ENCODE data around the gene SOX11. TPM values are rescaled to one million over a fixed set of nuclear protein-coding genes. Genes with fewer than 3 reads are reported as not detected.

The SOX11 gene
- total RNA-seq, 1 experiment from 2014 or later: not detected

- Histone ChIP-seq H2AFZ (ENCODE audit: low read length) (no peak overlapping the region), H3K9me2 (replicated peaks; ENCODE audit: insufficient read depth, low read length) (no peaks in the 10 kb centered on the region), H3K9me3 (ENCODE audit: low read length) (no peaks in the 10 kb centered on the region), H3K4me3 (ENCODE audit: low read length) (no peak overlapping the region), H3K27ac (ENCODE audit: low read length) (no peak overlapping the region), H3K9ac (ENCODE audit: low read length) (no peak overlapping the region), H3K27me3 (ENCODE audit: low read length) (no peaks in the 10 kb centered on the region), H3K79me2 (ENCODE audit: low read length) (no peaks in the 10 kb centered on the region), H3K4me1 (ENCODE audit: low read length) (peaks cover 5% of the 10 kb centered on the region; the same call in 1 of the 2 replicates), H3K36me3 (ENCODE audit: insufficient read depth, low read length) (no peaks in the 10 kb centered on the region), H4K20me1 (ENCODE audit: insufficient read depth, low read depth, low read length) (no peaks in the 10 kb centered on the region), H3K4me2 (ENCODE audit: low read depth, low read length, poor library complexity, severe bottlenecking) (no peak overlapping the region)
- DNase-seq: no peak
Measured at GRCh38 chr2:5734859-5735520, 42.8 kb downstream of the SOX11 start.

DNA sequence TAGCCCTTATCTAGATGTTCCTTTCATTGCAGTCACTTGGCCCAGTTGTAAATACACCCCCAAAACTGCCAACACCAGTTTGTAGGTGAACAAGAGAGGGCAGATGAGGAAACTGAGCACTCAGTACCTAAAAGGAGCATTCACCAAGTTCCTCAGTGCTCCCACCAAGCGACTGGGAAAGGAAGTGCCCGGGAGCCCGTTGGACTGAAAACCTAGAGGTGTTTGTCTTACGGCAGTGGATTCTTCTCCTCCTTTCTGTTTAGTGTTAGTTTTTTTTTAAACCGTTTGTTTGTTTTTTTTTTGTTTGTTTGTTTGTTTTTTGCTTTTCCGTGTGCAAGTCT lies 43.3 kb downstream of the SOX11 start:
- no peak overlapping the region for H3K4me3 ChIP-seq (ENCODE audit: low read length)
- H3K27me3 ChIP-seq (ENCODE audit: low read length): no peaks in the 10 kb centered on the region
- H3K4me2 ChIP-seq (ENCODE audit: low read depth, low read length, poor library complexity, severe bottlenecking): no peak overlapping the region
- H3K4me1 ChIP-seq (ENCODE audit: low read length): peaks cover 5% of the 10 kb centered on the region; the same call in 1 of the 2 replicates
- no peaks in the 10 kb centered on the region for H3K79me2 ChIP-seq (ENCODE audit: low read length)
- DNase-seq: no peak
- no peaks in the 10 kb centered on the region for H3K9me2 ChIP-seq (replicated peaks; ENCODE audit: insufficient read depth, low read length)
- no peak overlapping the region for H3K9ac ChIP-seq (ENCODE audit: low read length)
- H2AFZ ChIP-seq (ENCODE audit: low read length): no peak overlapping the region
- H3K36me3 ChIP-seq (ENCODE audit: insufficient read depth, low read length): no peaks in the 10 kb centered on the region
- H3K27ac ChIP-seq (ENCODE audit: low read length): no peak overlapping the region
- no peaks in the 10 kb centered on the region for H3K9me3 ChIP-seq (ENCODE audit: low read length)
- no peaks in the 10 kb centered on the region for H4K20me1 ChIP-seq (ENCODE audit: insufficient read depth, low read depth, low read length)

DNA sequence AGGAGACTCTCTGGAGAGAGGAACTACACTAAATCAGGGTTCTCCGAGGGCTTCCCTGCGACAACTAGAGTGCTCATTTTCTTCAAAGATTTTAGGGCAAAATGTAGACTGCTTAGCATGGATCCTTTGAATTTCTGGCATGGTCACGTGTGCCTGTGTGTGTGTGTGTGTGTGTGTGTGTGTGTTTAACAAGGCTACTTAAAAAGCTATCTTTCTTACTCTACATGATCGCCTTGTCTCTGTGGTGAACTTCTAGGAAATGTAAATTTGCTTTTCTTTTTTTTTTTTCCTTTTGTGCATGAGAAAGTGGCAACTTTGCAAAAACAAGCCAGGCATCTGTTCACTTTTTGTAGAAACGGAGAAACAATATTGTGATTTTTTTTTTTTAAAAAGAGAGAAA lies 43.9 kb downstream of the SOX11 start:
- no peak overlapping the region for H2AFZ ChIP-seq (ENCODE audit: low read length)
- H3K79me2 ChIP-seq (ENCODE audit: low read length): no peaks in the 10 kb centered on the region
- H3K9ac ChIP-seq (ENCODE audit: low read length): no peak overlapping the region
- H3K4me2 ChIP-seq (ENCODE audit: low read depth, low read length, poor library complexity, severe bottlenecking): no peak overlapping the region
- no peaks in the 10 kb centered on the region for H3K36me3 ChIP-seq (ENCODE audit: insufficient read depth, low read length)
- no peaks in the 10 kb centered on the region for H3K9me2 ChIP-seq (replicated peaks; ENCODE audit: insufficient read depth, low read length)
- H3K27ac ChIP-seq (ENCODE audit: low read length): no peak overlapping the region
- no peaks in the 10 kb centered on the region for H3K9me3 ChIP-seq (ENCODE audit: low read length)
- no peak overlapping the region for H3K4me3 ChIP-seq (ENCODE audit: low read length)
- H3K4me1 ChIP-seq (ENCODE audit: low read length): peaks cover 5% of the 10 kb centered on the region; the same call in 1 of the 2 replicates
- DNase-seq: peak; percentile 42
- no peaks in the 10 kb centered on the region for H4K20me1 ChIP-seq (ENCODE audit: insufficient read depth, low read depth, low read length)
- H3K27me3 ChIP-seq (ENCODE audit: low read length): no peaks in the 10 kb centered on the region

GRCh38 chr2:5736886-5737285 lies 44.7 kb downstream of the SOX11 start:
- H3K4me3 ChIP-seq (ENCODE audit: low read length): no peak overlapping the region
- no peaks in the 10 kb centered on the region for H3K9me3 ChIP-seq (ENCODE audit: low read length)
- H3K4me1 ChIP-seq (ENCODE audit: low read length): peaks cover 5% of the 10 kb centered on the region; the same call in 1 of the 2 replicates
- H2AFZ ChIP-seq (ENCODE audit: low read length): no peak overlapping the region
- no peaks in the 10 kb centered on the region for H3K27me3 ChIP-seq (ENCODE audit: low read length)
- H3K9ac ChIP-seq (ENCODE audit: low read length): no peak overlapping the region
- no peak overlapping the region for H3K4me2 ChIP-seq (ENCODE audit: low read depth, low read length, poor library complexity, severe bottlenecking)
- no peaks in the 10 kb centered on the region for H4K20me1 ChIP-seq (ENCODE audit: insufficient read depth, low read depth, low read length)
- no peaks in the 10 kb centered on the region for H3K36me3 ChIP-seq (ENCODE audit: insufficient read depth, low read length)
- no peaks in the 10 kb centered on the region for H3K9me2 ChIP-seq (replicated peaks; ENCODE audit: insufficient read depth, low read length)
- H3K79me2 ChIP-seq (ENCODE audit: low read length): no peaks in the 10 kb centered on the region
- no peak overlapping the region for H3K27ac ChIP-seq (ENCODE audit: low read length)
- no peak for DNase-seq

DNA sequence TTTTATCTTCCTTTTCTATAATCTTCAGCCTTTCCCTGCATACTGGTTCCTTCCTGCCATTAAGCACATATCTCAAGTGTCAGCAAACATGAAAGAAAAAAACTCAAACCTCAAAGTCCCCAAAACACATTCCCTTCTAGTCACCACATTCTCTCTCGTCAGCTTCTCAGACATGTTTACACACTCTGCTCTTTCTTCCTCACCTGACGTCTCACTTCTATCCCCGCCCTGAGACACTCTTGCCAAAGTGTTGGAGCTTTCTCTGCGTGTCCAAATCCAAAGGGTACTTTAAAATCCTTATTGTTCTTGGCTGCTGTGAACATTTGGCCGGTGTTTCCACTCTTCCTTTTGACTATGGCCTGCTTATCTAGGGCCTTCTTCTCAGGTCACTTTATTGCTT lies 47.9 kb downstream of the SOX11 start:
- no peaks in the 10 kb centered on the region for H3K9me2 ChIP-seq (replicated peaks; ENCODE audit: insufficient read depth, low read length)
- no peak overlapping the region for H3K9ac ChIP-seq (ENCODE audit: low read length)
- H3K4me3 ChIP-seq (ENCODE audit: low read length): no peak overlapping the region
- no peaks in the 10 kb centered on the region for H3K9me3 ChIP-seq (ENCODE audit: low read length)
- H3K27me3 ChIP-seq (ENCODE audit: low read length): no peaks in the 10 kb centered on the region
- DNase-seq: no peak
- H3K27ac ChIP-seq (ENCODE audit: low read length): no peak overlapping the region
- no peaks in the 10 kb centered on the region for H4K20me1 ChIP-seq (ENCODE audit: insufficient read depth, low read depth, low read length)
- no peak overlapping the region for H2AFZ ChIP-seq (ENCODE audit: low read length)
- H3K4me2 ChIP-seq (ENCODE audit: low read depth, low read length, poor library complexity, severe bottlenecking): no peak overlapping the region
- H3K79me2 ChIP-seq (ENCODE audit: low read length): no peaks in the 10 kb centered on the region
- no peaks in the 10 kb centered on the region for H3K36me3 ChIP-seq (ENCODE audit: insufficient read depth, low read length)
- peaks cover 12% of the 10 kb centered on the region for H3K4me1 ChIP-seq (ENCODE audit: low read length)

GRCh38 chr2:5740817-5741216 lies 48.6 kb downstream of the SOX11 start:
- Histone ChIP-seq H3K4me3 (ENCODE audit: low read length) (no peak overlapping the region), H2AFZ (ENCODE audit: low read length) (no peak overlapping the region), H3K9me2 (replicated peaks; ENCODE audit: insufficient read depth, low read length) (no peaks in the 10 kb centered on the region), H3K36me3 (ENCODE audit: insufficient read depth, low read length) (no peaks in the 10 kb centered on the region), H3K4me1 (ENCODE audit: low read length) (peaks cover 12% of the 10 kb centered on the region), H4K20me1 (ENCODE audit: insufficient read depth, low read depth, low read length) (no peaks in the 10 kb centered on the region), H3K4me2 (ENCODE audit: low read depth, low read length, poor library complexity, severe bottlenecking) (no peak overlapping the region), H3K79me2 (ENCODE audit: low read length) (no peaks in the 10 kb centered on the region), H3K27me3 (ENCODE audit: low read length) (no peaks in the 10 kb centered on the region), H3K9me3 (ENCODE audit: low read length) (no peaks in the 10 kb centered on the region), H3K27ac (ENCODE audit: low read length) (no peak overlapping the region), H3K9ac (ENCODE audit: low read length) (no peak overlapping the region)
- no peak for DNase-seq

- Histone ChIP-seq H3K27ac (ENCODE audit: low read length) (no peak overlapping the region), H3K9me2 (replicated peaks; ENCODE audit: insufficient read depth, low read length) (no peaks in the 10 kb centered on the region), H3K79me2 (ENCODE audit: low read length) (no peaks in the 10 kb centered on the region), H2AFZ (ENCODE audit: low read length) (no peak overlapping the region), H3K27me3 (ENCODE audit: low read length) (no peaks in the 10 kb centered on the region), H3K9me3 (ENCODE audit: low read length) (no peaks in the 10 kb centered on the region), H3K36me3 (ENCODE audit: insufficient read depth, low read length) (no peaks in the 10 kb centered on the region), H3K4me3 (ENCODE audit: low read length) (no peak overlapping the region), H3K4me1 (ENCODE audit: low read length) (peaks cover 12% of the 10 kb centered on the region), H3K4me2 (ENCODE audit: low read depth, low read length, poor library complexity, severe bottlenecking) (no peak overlapping the region), H3K9ac (ENCODE audit: low read length) (no peak overlapping the region), H4K20me1 (ENCODE audit: insufficient read depth, low read depth, low read length) (no peaks in the 10 kb centered on the region)
- no peak for DNase-seq
Measured at GRCh38 chr2:5741242-5741641, 49.1 kb downstream of the SOX11 start.

DNA sequence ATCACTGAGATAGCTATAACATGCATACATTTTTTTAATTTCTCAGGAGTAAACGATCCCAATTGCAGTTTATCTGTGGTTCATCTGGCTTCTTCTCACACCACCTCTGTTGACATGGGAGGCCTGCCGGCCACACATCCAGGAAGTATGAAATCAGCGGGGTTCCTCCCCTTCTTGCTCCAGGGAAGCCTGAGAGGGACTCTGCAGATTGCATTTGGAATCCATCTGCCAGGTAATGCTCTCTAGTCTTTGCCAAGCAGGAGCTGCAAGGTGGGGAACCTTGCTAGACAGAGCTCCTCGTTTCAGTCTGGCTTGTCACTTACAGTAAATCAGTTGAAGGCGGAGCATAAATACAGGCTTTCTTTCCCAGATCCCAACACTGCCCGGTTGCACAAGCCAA lies 49.9 kb downstream of the SOX11 start:
- no peaks in the 10 kb centered on the region for H3K9me2 ChIP-seq (replicated peaks; ENCODE audit: insufficient read depth, low read length)
- no peak overlapping the region for H3K4me2 ChIP-seq (ENCODE audit: low read depth, low read length, poor library complexity, severe bottlenecking)
- H3K4me3 ChIP-seq (ENCODE audit: low read length): no peak overlapping the region
- H3K4me1 ChIP-seq (ENCODE audit: low read length): peaks cover 10% of the 10 kb centered on the region
- no peaks in the 10 kb centered on the region for H3K27me3 ChIP-seq (ENCODE audit: low read length)
- no peaks in the 10 kb centered on the region for H3K9me3 ChIP-seq (ENCODE audit: low read length)
- no peaks in the 10 kb centered on the region for H3K36me3 ChIP-seq (ENCODE audit: insufficient read depth, low read length)
- H2AFZ ChIP-seq (ENCODE audit: low read length): no peak overlapping the region
- no peaks in the 10 kb centered on the region for H3K79me2 ChIP-seq (ENCODE audit: low read length)
- no peak overlapping the region for H3K9ac ChIP-seq (ENCODE audit: low read length)
- no peaks in the 10 kb centered on the region for H4K20me1 ChIP-seq (ENCODE audit: insufficient read depth, low read depth, low read length)
- no peak for DNase-seq
- no peak overlapping the region for H3K27ac ChIP-seq (ENCODE audit: low read length)
